ENCODE data around the gene MSH3.
"Not testable (repeated sequence)": the region's sequence is repeated elsewhere in the genome, so short reads cannot be mapped to it uniquely, and the experiment has no call there.

Gene MSH3

GRCh38 chr5:80783751-80784150, 129.3 kb downstream of the MSH3 start:
- H3K4me1 Mint-ChIP-seq (ENCODE audit: low read depth); H3K9me3 Mint-ChIP-seq; H3K27ac Mint-ChIP-seq; H3K27me3 Mint-ChIP-seq; H3K4me3 Mint-ChIP-seq; intact Hi-C loops (cut with micrococcal nuclease): not testable (repeated sequence)
- peaks cover 41% of the 10 kb centered on the region for H3K36me3 Mint-ChIP-seq (ENCODE audit: low read depth)

- H3K27ac Mint-ChIP-seq = no peak overlapping the region
- no peak overlapping the region for H3K4me3 Mint-ChIP-seq
- H3K36me3 Mint-ChIP-seq (ENCODE audit: low read depth) = peaks cover 41% of the 10 kb centered on the region
- no peaks in the 10 kb centered on the region for H3K9me3 Mint-ChIP-seq
- intact Hi-C loops (cut with micrococcal nuclease) = no loop called here
- H3K27me3 Mint-ChIP-seq = no peaks in the 10 kb centered on the region
- no peaks in the 10 kb centered on the region for H3K4me1 Mint-ChIP-seq (ENCODE audit: low read depth)
Observed at GRCh38 chr5:80784451-80784850, 130.0 kb downstream of the MSH3 start.

GRCh38 chr5:80789319-80790016, 135.0 kb downstream of the MSH3 start:
- H3K4me3 Mint-ChIP-seq; H3K27ac Mint-ChIP-seq; intact Hi-C loops (cut with micrococcal nuclease); H3K27me3 Mint-ChIP-seq; H3K9me3 Mint-ChIP-seq; H3K4me1 Mint-ChIP-seq (ENCODE audit: low read depth): not testable (repeated sequence)
- peaks cover 20% of the 10 kb centered on the region for H3K36me3 Mint-ChIP-seq (ENCODE audit: low read depth)

- no peaks in the 10 kb centered on the region for H3K27me3 Mint-ChIP-seq
- H3K36me3 Mint-ChIP-seq (ENCODE audit: low read depth) = peaks cover 20% of the 10 kb centered on the region
- H3K4me1 Mint-ChIP-seq (ENCODE audit: low read depth) = no peaks in the 10 kb centered on the region
- intact Hi-C loops (cut with micrococcal nuclease) = no loop called here
- no peak overlapping the region for H3K4me3 Mint-ChIP-seq
- H3K27ac Mint-ChIP-seq = no peak overlapping the region
- no peaks in the 10 kb centered on the region for H3K9me3 Mint-ChIP-seq
Observed at GRCh38 chr5:80790698-80791097, 136.2 kb downstream of the MSH3 start.

GRCh38 chr5:80793354-80793753, 138.9 kb downstream of the MSH3 start:
- no peak overlapping the region for H3K4me3 Mint-ChIP-seq
- intact Hi-C loops (cut with micrococcal nuclease) = no loop called here
- no peaks in the 10 kb centered on the region for H3K4me1 Mint-ChIP-seq (ENCODE audit: low read depth)
- no peaks in the 10 kb centered on the region for H3K27me3 Mint-ChIP-seq
- H3K9me3 Mint-ChIP-seq = no peaks in the 10 kb centered on the region
- peaks cover 24% of the 10 kb centered on the region for H3K36me3 Mint-ChIP-seq (ENCODE audit: low read depth)
- H3K27ac Mint-ChIP-seq = no peak overlapping the region

DNA sequence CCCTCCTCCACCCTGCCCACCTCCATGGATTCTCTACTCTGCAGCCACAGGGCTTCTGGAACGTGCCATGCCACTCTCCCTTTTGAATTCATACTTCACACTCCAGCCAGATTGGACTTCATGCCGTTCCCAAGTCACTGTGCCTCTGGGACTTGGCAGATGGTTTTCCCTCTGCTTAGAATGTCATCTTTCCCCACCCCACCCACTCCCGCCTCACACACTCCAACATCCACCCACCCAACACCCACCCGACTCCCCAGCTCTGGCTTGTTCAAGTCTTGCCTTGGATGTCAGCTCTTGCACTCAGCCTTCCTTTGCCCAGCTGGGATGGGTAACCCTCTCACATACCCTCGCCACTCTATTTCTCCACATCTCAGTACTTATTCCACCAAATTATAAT, 142.4 kb downstream of the MSH3 start:
- Mint-ChIP-seq H3K9me3 (no peaks in the 10 kb centered on the region), H3K27me3 (no peaks in the 10 kb centered on the region), H3K36me3 (ENCODE audit: low read depth) (peaks cover 25% of the 10 kb centered on the region), H3K4me3 (no peak overlapping the region), H3K27ac (no peak overlapping the region), H3K4me1 (ENCODE audit: low read depth) (no peaks in the 10 kb centered on the region)
- intact Hi-C loops (cut with micrococcal nuclease) = no loop called here

DNA sequence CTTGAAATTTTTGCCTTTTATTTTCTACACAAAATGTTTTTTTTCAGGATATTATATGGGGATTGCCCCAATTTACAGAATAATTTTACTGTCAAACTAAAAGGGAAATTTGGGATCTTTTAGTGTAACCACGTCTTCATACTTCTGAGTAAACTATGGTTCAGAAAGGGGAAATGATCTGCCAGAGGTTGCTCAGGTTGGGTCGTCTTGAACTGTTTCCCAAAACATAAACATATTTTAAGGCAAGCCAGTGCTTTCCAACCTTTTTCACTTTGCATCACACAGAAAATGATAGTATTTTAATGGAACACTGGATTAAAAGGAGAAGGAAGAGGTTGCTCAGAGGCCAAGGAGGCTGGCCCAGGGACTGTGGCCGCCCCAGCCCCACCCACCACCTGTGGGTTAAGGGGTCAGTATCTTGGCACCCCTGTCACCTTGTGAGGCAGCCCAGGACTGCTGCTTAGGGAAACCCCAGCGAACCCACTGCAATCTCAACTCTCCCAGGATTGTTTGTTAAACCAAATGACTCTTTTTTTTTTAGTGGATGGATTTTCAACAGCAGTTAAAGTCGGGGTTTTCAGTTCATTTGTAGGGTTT, 143.1 kb downstream of the MSH3 start:
- H3K27me3 Mint-ChIP-seq = no peaks in the 10 kb centered on the region
- H3K4me3 Mint-ChIP-seq = no peak overlapping the region
- H3K27ac Mint-ChIP-seq = no peak overlapping the region
- intact Hi-C loops (cut with micrococcal nuclease) = no loop called here
- no peaks in the 10 kb centered on the region for H3K9me3 Mint-ChIP-seq
- H3K4me1 Mint-ChIP-seq (ENCODE audit: low read depth) = no peaks in the 10 kb centered on the region
- peaks cover 26% of the 10 kb centered on the region for H3K36me3 Mint-ChIP-seq (ENCODE audit: low read depth)

DNA sequence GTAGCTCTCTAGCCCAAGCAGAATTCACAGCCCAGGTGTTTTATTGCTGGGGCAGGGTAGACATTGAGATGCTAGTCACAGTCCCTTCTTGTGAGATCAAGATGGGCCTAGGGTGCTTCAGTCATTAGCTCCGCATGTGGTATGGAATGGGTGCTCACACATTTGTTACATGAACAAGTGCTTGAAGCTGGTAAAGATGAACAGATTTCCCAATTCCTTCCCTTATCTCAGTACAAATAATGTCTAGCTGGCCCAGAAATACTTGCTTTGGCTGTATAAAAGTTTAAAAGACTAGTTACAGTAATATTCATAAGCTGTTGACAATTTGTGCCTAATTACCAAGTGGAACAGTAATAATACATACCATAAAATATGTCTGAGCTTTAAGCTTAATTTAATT, 143.7 kb downstream of the MSH3 start:
- intact Hi-C loops (cut with micrococcal nuclease) = no loop called here
- H3K27ac Mint-ChIP-seq = no peak overlapping the region
- H3K36me3 Mint-ChIP-seq (ENCODE audit: low read depth) = peaks cover 33% of the 10 kb centered on the region
- H3K4me3 Mint-ChIP-seq = no peak overlapping the region
- no peaks in the 10 kb centered on the region for H3K4me1 Mint-ChIP-seq (ENCODE audit: low read depth)
- H3K9me3 Mint-ChIP-seq = no peaks in the 10 kb centered on the region
- H3K27me3 Mint-ChIP-seq = no peaks in the 10 kb centered on the region

- Mint-ChIP-seq H3K27ac (no peak overlapping the region), H3K4me1 (ENCODE audit: low read depth) (no peaks in the 10 kb centered on the region), H3K9me3 (no peaks in the 10 kb centered on the region), H3K27me3 (no peaks in the 10 kb centered on the region), H3K4me3 (no peak overlapping the region), H3K36me3 (ENCODE audit: low read depth) (peaks cover 37% of the 10 kb centered on the region)
- intact Hi-C loops (cut with micrococcal nuclease) = no loop called here
Observed at GRCh38 chr5:80798633-80799032, 144.2 kb downstream of the MSH3 start.

GRCh38 chr5:80799041-80799440, 144.6 kb downstream of the MSH3 start:
- Mint-ChIP-seq H3K27me3 (no peaks in the 10 kb centered on the region), H3K4me3 (no peak overlapping the region), H3K36me3 (ENCODE audit: low read depth) (peaks cover 37% of the 10 kb centered on the region), H3K4me1 (ENCODE audit: low read depth) (no peaks in the 10 kb centered on the region), H3K27ac (no peak overlapping the region), H3K9me3 (no peaks in the 10 kb centered on the region)
- intact Hi-C loops (cut with micrococcal nuclease) = no loop called here

DNA sequence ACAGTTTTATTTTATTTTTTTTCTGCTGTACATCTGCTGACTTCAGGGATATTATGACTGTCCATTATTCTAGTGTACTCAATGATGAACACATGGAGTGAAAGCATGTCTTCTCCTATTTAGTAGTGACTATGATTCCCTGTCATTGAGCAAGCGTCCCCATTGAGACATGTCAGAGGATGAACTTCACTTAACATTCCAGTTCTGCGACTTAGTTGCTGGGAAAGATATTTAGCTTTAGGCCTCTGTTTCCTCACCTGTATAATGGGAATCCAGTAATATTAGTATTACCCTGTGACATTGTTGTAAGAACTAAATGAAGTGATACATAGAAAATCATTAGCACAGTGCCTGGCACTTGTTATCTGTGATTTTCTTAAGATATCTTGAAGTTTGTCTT, 145.1 kb downstream of the MSH3 start:
- no peaks in the 10 kb centered on the region for H3K27me3 Mint-ChIP-seq
- H3K36me3 Mint-ChIP-seq (ENCODE audit: low read depth) = peaks cover 37% of the 10 kb centered on the region
- intact Hi-C loops (cut with micrococcal nuclease) = no loop called here

DNA sequence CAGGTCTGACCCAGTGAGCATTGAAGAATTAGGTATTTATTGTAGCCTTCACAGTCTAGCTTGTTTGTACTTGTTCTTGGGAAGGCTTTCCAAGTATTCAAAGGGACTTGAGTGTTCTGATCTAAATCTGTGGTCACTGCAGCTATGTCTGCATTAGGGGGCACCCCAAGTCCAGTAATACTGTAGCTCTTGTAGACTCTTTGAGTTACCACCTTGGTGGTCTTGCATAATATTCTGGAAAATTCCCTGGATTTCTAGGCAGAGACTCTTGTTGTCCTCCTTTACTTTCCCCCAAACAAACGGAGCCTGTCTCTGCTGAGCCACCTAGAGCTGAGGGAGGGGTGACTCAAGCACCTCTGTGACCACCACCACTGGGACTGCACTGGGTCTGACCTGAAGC, 149.9 kb downstream of the MSH3 start:
- Mint-ChIP-seq H3K4me1 (ENCODE audit: low read depth) (no peaks in the 10 kb centered on the region), H3K27ac (no peak overlapping the region), H3K36me3 (ENCODE audit: low read depth) (peaks cover 36% of the 10 kb centered on the region), H3K9me3 (no peaks in the 10 kb centered on the region), H3K27me3 (no peaks in the 10 kb centered on the region), H3K4me3 (no peak overlapping the region)
- intact Hi-C loops (cut with micrococcal nuclease) = no loop called here

More for the DNA sequence above, 145.1 kb downstream of the MSH3 start:
- Mint-ChIP-seq H3K4me1 (ENCODE audit: low read depth) (no peaks in the 10 kb centered on the region), H3K4me3 (no peak overlapping the region), H3K27ac (no peak overlapping the region), H3K9me3 (no peaks in the 10 kb centered on the region)

DNA sequence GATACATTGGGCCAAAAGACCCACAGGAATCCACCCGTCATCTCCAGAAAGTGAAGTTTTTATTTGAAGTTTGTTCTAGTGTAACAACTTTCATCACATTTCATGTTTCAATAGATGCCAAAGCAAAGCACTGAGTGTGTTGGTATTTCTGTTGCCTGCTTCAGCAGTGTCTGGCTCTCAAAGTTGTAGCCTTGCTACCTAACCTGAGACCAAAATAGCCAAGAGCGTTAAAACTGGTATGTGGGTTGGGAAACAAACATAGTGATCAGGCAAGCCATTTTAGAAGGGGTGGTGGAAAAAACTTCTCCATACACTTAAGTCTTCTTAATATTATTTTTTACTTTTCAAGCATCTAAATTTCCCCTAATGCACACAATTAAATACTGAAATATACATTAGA, 150.6 kb downstream of the MSH3 start:
- Mint-ChIP-seq H3K27me3 (no peaks in the 10 kb centered on the region), H3K4me1 (ENCODE audit: low read depth) (no peaks in the 10 kb centered on the region), H3K27ac (no peak overlapping the region), H3K4me3 (no peak overlapping the region), H3K36me3 (ENCODE audit: low read depth) (peaks cover 36% of the 10 kb centered on the region), H3K9me3 (no peaks in the 10 kb centered on the region)
- intact Hi-C loops (cut with micrococcal nuclease) = no loop called here

- Mint-ChIP-seq H3K4me1 (ENCODE audit: low read depth) (no peaks in the 10 kb centered on the region), H3K36me3 (ENCODE audit: low read depth) (peaks cover 23% of the 10 kb centered on the region), H3K27me3 (no peaks in the 10 kb centered on the region), H3K4me3 (no peak overlapping the region), H3K9me3 (no peaks in the 10 kb centered on the region), H3K27ac (no peak overlapping the region)
- intact Hi-C loops (cut with micrococcal nuclease) = no loop called here
Observed at GRCh38 chr5:80806929-80807328, 152.5 kb downstream of the MSH3 start.

DNA sequence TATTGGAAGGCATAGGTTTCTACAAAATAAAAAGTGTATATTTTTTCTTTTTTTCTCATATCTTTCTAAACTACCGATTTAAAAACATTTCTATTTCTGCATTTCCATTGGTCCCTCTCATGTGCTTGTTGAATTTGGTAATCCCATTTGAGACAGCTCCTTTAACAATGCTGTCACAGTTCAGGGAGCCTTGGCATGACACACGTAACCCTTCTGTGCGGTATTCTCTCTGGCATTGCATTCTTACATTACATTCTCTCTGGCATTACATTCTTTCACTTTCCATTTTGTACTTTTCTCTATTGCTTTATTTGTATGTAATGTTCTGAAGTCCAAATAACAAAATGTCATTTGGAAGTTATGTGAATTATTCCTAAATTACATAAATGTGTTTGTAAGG, 155.0 kb downstream of the MSH3 start:
- no peak overlapping the region for H3K4me3 Mint-ChIP-seq
- peaks cover 18% of the 10 kb centered on the region for H3K36me3 Mint-ChIP-seq (ENCODE audit: low read depth)
- intact Hi-C loops (cut with micrococcal nuclease) = no loop called here
- no peak overlapping the region for H3K27ac Mint-ChIP-seq
- H3K9me3 Mint-ChIP-seq = no peaks in the 10 kb centered on the region
- no peaks in the 10 kb centered on the region for H3K27me3 Mint-ChIP-seq
- H3K4me1 Mint-ChIP-seq (ENCODE audit: low read depth) = no peaks in the 10 kb centered on the region

All from dendritic cell treated with granulocyte-macrophage colony-stimulating factor and Interleukin-4, amounts not matched to agents 40 ng/mL and 50 ng/mL, for 4 days (primary cell).